IgD-negative memory B cell (primary cell): ENCODE data around the gene USP24. TPM values are rescaled to one million over a fixed set of nuclear protein-coding genes. Genes with fewer than 3 reads are reported as not detected.
"Not testable (repeated sequence)": the region's sequence is repeated elsewhere in the genome, so short reads cannot be mapped to it uniquely, and the experiment has no call there.

ENCODE experiments used
- H3K27ac Mint-ChIP-seq, 3 donors: one replicate each; pipeline ENCODE4 v1.8.0; 2020 to 2022; ENCODE audit warnings: mild to moderate bottlenecking in 3 of 3, mixed read lengths in 3 of 3, moderate library complexity in 1 of 3
- H3K27me3 Mint-ChIP-seq: one replicate; pipeline ENCODE4 v1.8.0; 2021; ENCODE audit warnings: mixed read lengths
- H3K36me3 Mint-ChIP-seq: one replicate; pipeline ENCODE4 v1.8.0; 2020; ENCODE audit warnings: mild to moderate bottlenecking, mixed read lengths
- H3K4me1 Mint-ChIP-seq, 3 donors: one replicate each; pipeline ENCODE4 v1.8.0; 2020 to 2022; ENCODE audit warnings: mixed read lengths in 3 of 3, mild to moderate bottlenecking in 1 of 3
- H3K4me3 Mint-ChIP-seq, 4 donors: one replicate each; pipeline ENCODE4 v1.8.0; 2020 to 2022; ENCODE audit warnings: mild to moderate bottlenecking in 4 of 4, mixed read lengths in 4 of 4, moderate library complexity in 3 of 4
- H3K9me3 Mint-ChIP-seq, 3 donors: one replicate each; pipeline ENCODE4 v1.8.0; 2020 to 2021; ENCODE audit warnings: mixed read lengths in 3 of 3, mild to moderate bottlenecking in 1 of 3
- polyA plus RNA-seq: library from polyadenylated mRNA; unstranded; fragments of 300-500 nt; fragmentation: Illumina TruSeq; gene quantifications from one replicate; pipeline ENCODE4 v1.2.3, GENCODE V29; 2021

USP24 gene
- polyA plus RNA-seq, 1 donor from 2014 or later = 10.2 TPM

GRCh38 chr1:55118651-55119329 is 96.4 kb downstream of the USP24 start:
- H3K27me3 Mint-ChIP-seq = no peaks in the 10 kb centered on the region
- no peaks in the 10 kb centered on the region for H3K9me3 Mint-ChIP-seq
- peaks cover 0 to 2% (median 1%) of the 10 kb centered on the region in 3 donors for H3K4me1 Mint-ChIP-seq
- H3K4me3 Mint-ChIP-seq = no peak overlapping the region
- peaks cover 23% of the 10 kb centered on the region for H3K36me3 Mint-ChIP-seq
- no peak overlapping the region for H3K27ac Mint-ChIP-seq

- Mint-ChIP-seq H3K4me1 (peaks cover 0 to 4% (median 1%) of the 10 kb centered on the region in 3 donors), H3K27ac (no peak overlapping the region), H3K9me3 (no peaks in the 10 kb centered on the region), H3K27me3 (no peaks in the 10 kb centered on the region), H3K4me3 (no peak overlapping the region), H3K36me3 (peaks cover 22% of the 10 kb centered on the region)
These were observed 97.2 kb downstream of the USP24 start for GRCh38 chr1:55117941-55118340.

GRCh38 chr1:55109005-55109404 is 106.2 kb downstream of the USP24 start:
- H3K4me1 Mint-ChIP-seq, H3K9me3 Mint-ChIP-seq, H3K27me3 Mint-ChIP-seq, H3K4me3 Mint-ChIP-seq: not testable (repeated sequence)
- Mint-ChIP-seq H3K36me3 (peaks cover 22% of the 10 kb centered on the region), H3K27ac (peak overlapping the region in 2 of 3 donors; percentile 48 to 71)

- Mint-ChIP-seq H3K36me3 (peaks cover 10% of the 10 kb centered on the region), H3K27ac (no peak overlapping the region)
These were observed 108.1 kb downstream of the USP24 start for GRCh38 chr1:55107101-55107500.

GRCh38 chr1:55103891-55104290 is 111.3 kb downstream of the USP24 start:
- Mint-ChIP-seq H3K4me3 (no peak overlapping the region), H3K4me1 (peaks cover 0 to 3% (median 0%) of the 10 kb centered on the region in 3 donors)

More at GRCh38 chr1:55107101-55107500, 108.1 kb downstream of the USP24 start:
- Mint-ChIP-seq H3K4me3 (no peak overlapping the region), H3K4me1 (peaks cover 0 to 1% (median 0%) of the 10 kb centered on the region in 3 donors), H3K9me3 (no peaks in the 10 kb centered on the region), H3K27me3 (no peaks in the 10 kb centered on the region)

GRCh38 chr1:55095095-55095494 is 120.1 kb downstream of the USP24 start:
- Mint-ChIP-seq H3K27me3 (no peaks in the 10 kb centered on the region), H3K36me3 (peaks cover 7% of the 10 kb centered on the region), H3K4me3 (no peak overlapping the region), H3K27ac (no peak overlapping the region), H3K9me3 (no peaks in the 10 kb centered on the region), H3K4me1 (no peaks in the 10 kb centered on the region)

More at GRCh38 chr1:55103891-55104290, 111.3 kb downstream of the USP24 start:
- no peak overlapping the region for H3K27ac Mint-ChIP-seq
- H3K27me3 Mint-ChIP-seq = no peaks in the 10 kb centered on the region
- no peaks in the 10 kb centered on the region for H3K9me3 Mint-ChIP-seq
- peaks cover 3% of the 10 kb centered on the region for H3K36me3 Mint-ChIP-seq

- H3K27ac Mint-ChIP-seq = no peak overlapping the region
- H3K4me3 Mint-ChIP-seq = no peak overlapping the region
- H3K36me3 Mint-ChIP-seq = peaks cover 7% of the 10 kb centered on the region
- H3K27me3 Mint-ChIP-seq = no peaks in the 10 kb centered on the region
- H3K4me1 Mint-ChIP-seq = peaks cover 0 to 4% (median 0%) of the 10 kb centered on the region in 3 donors
- no peaks in the 10 kb centered on the region for H3K9me3 Mint-ChIP-seq
These were observed 122.7 kb downstream of the USP24 start for GRCh38 chr1:55092475-55092874.

- Mint-ChIP-seq H3K27ac (no peak overlapping the region), H3K27me3 (no peaks in the 10 kb centered on the region), H3K4me3 (no peak overlapping the region), H3K36me3 (peaks cover 4% of the 10 kb centered on the region), H3K9me3 (no peaks in the 10 kb centered on the region), H3K4me1 (peaks cover 0 to 4% (median 0%) of the 10 kb centered on the region in 3 donors)
These were observed 125.5 kb downstream of the USP24 start for GRCh38 chr1:55089683-55090082.

- Mint-ChIP-seq H3K27me3 (no peaks in the 10 kb centered on the region), H3K4me3 (no peak overlapping the region), H3K36me3 (peaks cover 4% of the 10 kb centered on the region)
These were observed 126.8 kb downstream of the USP24 start for GRCh38 chr1:55088413-55088812.

GRCh38 chr1:55087439-55087838 is 127.7 kb downstream of the USP24 start:
- peaks cover 0 to 4% (median 0%) of the 10 kb centered on the region in 3 donors for H3K4me1 Mint-ChIP-seq
- peaks cover 4% of the 10 kb centered on the region for H3K36me3 Mint-ChIP-seq
- H3K27ac Mint-ChIP-seq = peak overlapping the region in 1 of 3 donors; percentile 55
- no peaks in the 10 kb centered on the region for H3K27me3 Mint-ChIP-seq
- H3K4me3 Mint-ChIP-seq = peak overlapping the region in 1 of 4 donors; percentile 33
- H3K9me3 Mint-ChIP-seq = no peaks in the 10 kb centered on the region

More at GRCh38 chr1:55088413-55088812, 126.8 kb downstream of the USP24 start:
- Mint-ChIP-seq H3K9me3 (no peaks in the 10 kb centered on the region), H3K4me1 (peaks cover 0 to 4% (median 0%) of the 10 kb centered on the region in 3 donors), H3K27ac (peak overlapping the region in 2 of 3 donors; percentile 2 to 22)

GRCh38 chr1:55084257-55084656 is 130.9 kb downstream of the USP24 start:
- Mint-ChIP-seq H3K36me3 (peaks cover 2% of the 10 kb centered on the region), H3K27ac (no peak overlapping the region), H3K4me3 (peak overlapping the region in 1 of 4 donors; percentile 63), H3K9me3 (no peaks in the 10 kb centered on the region), H3K27me3 (no peaks in the 10 kb centered on the region), H3K4me1 (peaks cover 0 to 4% (median 0%) of the 10 kb centered on the region in 3 donors)

- no peaks in the 10 kb centered on the region for H3K4me1 Mint-ChIP-seq
- H3K4me3 Mint-ChIP-seq = no peak overlapping the region
- no peaks in the 10 kb centered on the region for H3K9me3 Mint-ChIP-seq
- peak overlapping the region in 2 of 3 donors; percentile 29 to 54 for H3K27ac Mint-ChIP-seq
- H3K36me3 Mint-ChIP-seq = peaks cover 3% of the 10 kb centered on the region
- no peaks in the 10 kb centered on the region for H3K27me3 Mint-ChIP-seq
These were observed 133.3 kb downstream of the USP24 start for GRCh38 chr1:55081905-55082296.

- H3K27me3 Mint-ChIP-seq = no peaks in the 10 kb centered on the region
- H3K9me3 Mint-ChIP-seq = no peaks in the 10 kb centered on the region
- peaks cover 3% of the 10 kb centered on the region for H3K36me3 Mint-ChIP-seq
- H3K27ac Mint-ChIP-seq = peak overlapping the region in 1 of 3 donors; percentile 54
- no peaks in the 10 kb centered on the region for H3K4me1 Mint-ChIP-seq
- H3K4me3 Mint-ChIP-seq = no peak overlapping the region
These were observed 133.8 kb downstream of the USP24 start for GRCh38 chr1:55081188-55081904.

GRCh38 chr1:55079651-55080050 is 135.5 kb downstream of the USP24 start:
- H3K36me3 Mint-ChIP-seq = peaks cover 1% of the 10 kb centered on the region
- no peak overlapping the region for H3K27ac Mint-ChIP-seq
- no peaks in the 10 kb centered on the region for H3K4me1 Mint-ChIP-seq
- no peaks in the 10 kb centered on the region for H3K27me3 Mint-ChIP-seq
- no peak overlapping the region for H3K4me3 Mint-ChIP-seq
- no peaks in the 10 kb centered on the region for H3K9me3 Mint-ChIP-seq

GRCh38 chr1:55078470-55078869 is 136.7 kb downstream of the USP24 start:
- Mint-ChIP-seq H3K4me1 (no peaks in the 10 kb centered on the region), H3K36me3 (peaks cover 1% of the 10 kb centered on the region), H3K27ac (no peak overlapping the region), H3K9me3 (no peaks in the 10 kb centered on the region), H3K27me3 (no peaks in the 10 kb centered on the region), H3K4me3 (no peak overlapping the region)
